Right lung (tissue), 10 donors: ENCODE measurements around the gene PPIG. TPM values are rescaled to one million over a fixed set of nuclear protein-coding genes. Genes with fewer than 3 reads are reported as not detected.
"Not testable (repeated sequence)": the region's sequence is repeated elsewhere in the genome, so short reads cannot be mapped to it uniquely, and the experiment has no call there.

Source experiments
- DNase-seq, 2 donors: peaks; one replicate each; pipeline ENCODE4 v3.0.0-alpha.2; 2013
- long read RNA-seq, 8 donors: transcript quantifications; one replicate each; lab custom pipeline, GENCODE V29; 2026
- polyA plus RNA-seq, 5 donors: library from polyadenylated mRNA; unstranded; fragments of 120-200 nt; gene quantifications; one replicate each; pipeline versions ENCODE4 v1.2.1 to v1.2.3, GENCODE V29; 2013; ENCODE audit warnings: inconsistent platforms in 1 of 5, low replicate concordance in 1 of 5; ENCODE audit not compliant: insufficient read length in 5 of 5, insufficient read depth in 1 of 5

PPIG gene
- polyA plus RNA-seq = 100 to 1,000 TPM in 1 of 5 donors, 10 to 100 TPM in 4; 63.2 to 111 (median 94.8) TPM
- long read RNA-seq, donor 1, full-length matches to known transcripts = 9 of 33 reads
- long read RNA-seq, donor 1, partial matches to known transcripts = 24 of 33 reads
- long read RNA-seq, donor 1, other reads (novel, unspliced or antisense) = 0 of 33 reads
- long read RNA-seq, donor 2, full-length matches to known transcripts = 7 of 14 reads
- long read RNA-seq, donor 2, partial matches to known transcripts = 7 of 14 reads
- long read RNA-seq, donor 2, other reads (novel, unspliced or antisense) = 0 of 14 reads
- long read RNA-seq, donor 3, full-length matches to known transcripts = 5 of 16 reads
- long read RNA-seq, donor 3, partial matches to known transcripts = 11 of 16 reads
- long read RNA-seq, donor 3, other reads (novel, unspliced or antisense) = 0 of 16 reads
- long read RNA-seq, donor 4, full-length matches to known transcripts = 7 of 7 reads
- long read RNA-seq, donor 4, partial matches to known transcripts = 0 of 7 reads
- long read RNA-seq, donor 4, other reads (novel, unspliced or antisense) = 0 of 7 reads
- long read RNA-seq, donor 5, full-length matches to known transcripts = 15 of 69 reads
- long read RNA-seq, donor 5, partial matches to known transcripts = 54 of 69 reads
- long read RNA-seq, donor 5, other reads (novel, unspliced or antisense) = 0 of 69 reads
- long read RNA-seq, donor 6, full-length matches to known transcripts = 18 of 29 reads
- long read RNA-seq, donor 6, partial matches to known transcripts = 11 of 29 reads
- long read RNA-seq, donor 6, other reads (novel, unspliced or antisense) = 0 of 29 reads
- long read RNA-seq, donor 7, full-length matches to known transcripts = 16 of 16 reads
- long read RNA-seq, donor 7, partial matches to known transcripts = 0 of 16 reads
- long read RNA-seq, donor 7, other reads (novel, unspliced or antisense) = 0 of 16 reads
- long read RNA-seq, donor 8, full-length matches to known transcripts = 2 of 2 reads
- long read RNA-seq, donor 8, partial matches to known transcripts = 0 of 2 reads
- long read RNA-seq, donor 8, other reads (novel, unspliced or antisense) = 0 of 2 reads

- DNase-seq = peak; percentile 91 to 94
These were observed at the start of gene PPIG for GRCh38 chr2:169584005-169584877. Gene PPIG (plus strand): TSS chr2:169584351. CDS start chr2:169604042, 19,691 bp downstream.

- not testable (repeated sequence) for DNase-seq
These were observed 44.7 kb upstream of the PPIG start for GRCh38 chr2:169539460-169539859.

GRCh38 chr2:169540146-169540545 is 44.0 kb upstream of the PPIG start:
- no peak for DNase-seq

GRCh38 chr2:169542433-169542832 is 41.7 kb upstream of the PPIG start:
- DNase-seq = no peak

- no peak for DNase-seq
These were observed 37.4 kb upstream of the PPIG start for GRCh38 chr2:169546756-169547155.

- no peak for DNase-seq
These were observed 22.8 kb upstream of the PPIG start for GRCh38 chr2:169561364-169561763.

GRCh38 chr2:169562084-169562483 is 22.1 kb upstream of the PPIG start:
- not testable (repeated sequence) for DNase-seq

- DNase-seq = no peak
These were observed 21.6 kb upstream of the PPIG start for GRCh38 chr2:169562519-169562918.

GRCh38 chr2:169565686-169566085 is 18.5 kb upstream of the PPIG start:
- DNase-seq = no peak

- DNase-seq = no peak
These were observed 14.2 kb upstream of the PPIG start for GRCh38 chr2:169569948-169570347.

GRCh38 chr2:169570752-169571151 is 13.4 kb upstream of the PPIG start:
- not testable (repeated sequence) for DNase-seq

- DNase-seq = no peak
These were observed 12.6 kb upstream of the PPIG start for GRCh38 chr2:169571571-169571970.

- DNase-seq = no peak
These were observed 12.0 kb upstream of the PPIG start for GRCh38 chr2:169572189-169572588.

- no peak for DNase-seq
These were observed 11.4 kb upstream of the PPIG start for GRCh38 chr2:169572821-169573159.

GRCh38 chr2:169573160-169573973 is 10.8 kb upstream of the PPIG start, which contains the start of gene FASTKD1:
Gene FASTKD1 (minus strand): TSS chr2:169573865. CDS start chr2:169572029, 1,836 bp downstream.
- DNase-seq = peak; percentile 79 to 84

GRCh38 chr2:169573974-169574299 is 10.2 kb upstream of the PPIG start:
- no peak for DNase-seq

GRCh38 chr2:169574539-169574938 is 9.6 kb upstream of the PPIG start:
- DNase-seq = not testable (repeated sequence)

GRCh38 chr2:169575264-169575663 is 8.9 kb upstream of the PPIG start:
- DNase-seq = not testable (repeated sequence)

GRCh38 chr2:169579044-169579443 is 5.1 kb upstream of the PPIG start:
- no peak for DNase-seq

GRCh38 chr2:169582552-169583266 is 1.4 kb upstream of the PPIG start:
- not testable (repeated sequence) for DNase-seq
